Breast epithelium (tissue), 3 donors: Measurements from ENCODE around the gene LAYN.

Experiments
- POLR2AphosphoS5 ChIP-seq, 3 donors: sonication (generic); formaldehyde crosslinking; IDR thresholded peaks; one replicate each; pipeline ENCODE4 v1.6.1; 2017; ENCODE audit warnings: antibody characterized with exemption in 3 of 3
- TF ChIP-seq, protein P1 (sequence below), 3 donors: fragments of 450-650 bp; IDR thresholded peaks; one replicate each; pipeline ENCODE4 v1.5.1; 2016 to 2017; ENCODE audit warnings: antibody characterized with exemption in 3 of 3, mild to moderate bottlenecking in 3 of 3, moderate library complexity in 3 of 3

DNA sequence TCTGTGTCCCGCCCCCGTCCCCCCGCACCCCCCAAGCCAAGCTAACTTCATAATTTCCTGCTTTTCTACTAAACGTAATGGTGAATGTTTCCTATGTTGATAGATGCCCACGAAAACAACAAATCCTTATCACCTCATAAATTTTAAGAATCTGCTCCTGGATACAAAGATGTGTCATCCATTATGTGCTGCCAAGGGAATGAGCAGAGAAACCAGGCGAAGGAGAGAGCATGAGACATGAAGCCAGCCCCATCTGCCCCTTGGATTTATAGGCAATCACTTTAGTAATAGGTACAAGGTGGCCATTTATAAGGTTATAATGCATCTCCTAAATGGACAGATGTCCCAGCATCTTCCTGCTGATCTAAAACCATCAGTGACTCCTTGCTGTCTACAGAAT is 30.3 kb downstream of the LAYN start:
- TF ChIP-seq, protein P1, sequence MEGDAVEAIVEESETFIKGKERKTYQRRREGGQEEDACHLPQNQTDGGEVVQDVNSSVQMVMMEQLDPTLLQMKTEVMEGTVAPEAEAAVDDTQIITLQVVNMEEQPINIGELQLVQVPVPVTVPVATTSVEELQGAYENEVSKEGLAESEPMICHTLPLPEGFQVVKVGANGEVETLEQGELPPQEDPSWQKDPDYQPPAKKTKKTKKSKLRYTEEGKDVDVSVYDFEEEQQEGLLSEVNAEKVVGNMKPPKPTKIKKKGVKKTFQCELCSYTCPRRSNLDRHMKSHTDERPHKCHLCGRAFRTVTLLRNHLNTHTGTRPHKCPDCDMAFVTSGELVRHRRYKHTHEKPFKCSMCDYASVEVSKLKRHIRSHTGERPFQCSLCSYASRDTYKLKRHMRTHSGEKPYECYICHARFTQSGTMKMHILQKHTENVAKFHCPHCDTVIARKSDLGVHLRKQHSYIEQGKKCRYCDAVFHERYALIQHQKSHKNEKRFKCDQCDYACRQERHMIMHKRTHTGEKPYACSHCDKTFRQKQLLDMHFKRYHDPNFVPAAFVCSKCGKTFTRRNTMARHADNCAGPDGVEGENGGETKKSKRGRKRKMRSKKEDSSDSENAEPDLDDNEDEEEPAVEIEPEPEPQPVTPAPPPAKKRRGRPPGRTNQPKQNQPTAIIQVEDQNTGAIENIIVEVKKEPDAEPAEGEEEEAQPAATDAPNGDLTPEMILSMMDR (IDR thresholded peaks at IDR 0.05), result no peak
- TF ChIP-seq POLR2AphosphoS5 (IDR thresholded peaks at IDR 0.05), result no peak
